Stimulated activated CD4-positive, alpha-beta T cell treated with anti-CD3 and anti-CD28 coated beads, Interleukin-2, amount 100 ng/mL, for 48 hours (primary cell): Measurements from ENCODE around the gene ACER2.

Experiments used
- DNase-seq, 2 donors: peaks; one replicate each; pipeline ENCODE4 v3.0.0-alpha.2; 2020

The ACER2 gene

GRCh38 chr9:19456996-19457692 lies 48.3 kb downstream of the ACER2 start:
- DNase-seq = peak; percentile 47 to 66

DNA sequence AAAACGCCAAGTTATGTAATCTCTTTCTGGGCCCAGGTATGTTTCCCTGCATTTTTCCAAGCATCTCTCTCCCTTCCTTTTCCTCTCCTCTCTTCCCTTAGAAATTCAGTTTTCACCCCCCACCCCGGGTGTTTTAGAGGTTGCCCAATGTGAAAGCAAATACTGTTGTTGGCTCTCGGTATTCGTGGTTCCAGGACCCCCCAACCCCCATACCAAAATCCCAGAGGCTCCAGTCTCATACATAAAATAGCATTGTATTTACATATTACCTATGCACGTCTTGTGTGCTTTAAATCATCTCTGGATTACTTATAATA lies 48.8 kb downstream of the ACER2 start:
- no peak for DNase-seq

DNA sequence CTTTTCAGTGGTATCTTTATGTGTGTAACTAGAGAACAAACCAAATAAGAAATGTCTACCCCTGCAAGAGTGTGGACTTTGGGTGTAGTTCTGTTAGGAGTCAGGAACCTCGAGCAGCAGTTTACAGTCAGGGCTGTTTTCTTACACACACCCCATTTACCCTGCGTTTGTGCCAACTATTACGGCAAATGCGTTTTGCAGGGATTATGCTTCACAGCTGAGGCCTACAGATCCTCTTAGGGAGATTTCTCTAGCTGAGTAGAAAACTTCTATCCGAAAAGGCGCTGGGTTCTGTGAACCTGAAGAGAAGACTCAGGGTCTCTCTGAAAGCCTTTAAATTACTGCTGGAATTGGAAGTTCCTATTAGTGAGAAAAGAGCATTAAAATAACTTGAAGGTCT lies 51.4 kb downstream of the ACER2 start:
- no peak for DNase-seq

DNA sequence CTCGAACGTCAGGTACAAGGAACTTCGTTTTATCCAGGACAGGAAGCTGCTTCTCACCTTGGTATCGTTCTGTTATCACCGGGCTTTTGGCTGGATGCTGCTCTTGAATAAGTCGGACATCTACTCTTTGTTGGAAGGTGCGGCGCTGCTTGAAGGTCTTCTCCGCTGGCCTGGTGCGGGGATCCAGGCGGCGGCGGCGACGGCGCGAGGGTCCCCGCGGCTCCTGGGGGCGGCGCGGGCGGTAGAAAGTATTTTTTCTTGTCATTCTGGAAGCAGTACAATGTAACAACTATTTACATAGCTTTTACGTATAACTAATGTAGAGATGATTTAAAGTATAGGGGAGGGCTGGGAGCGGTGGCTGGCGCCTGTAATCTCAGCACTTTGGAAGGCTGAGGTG lies 52.3 kb downstream of the ACER2 start:
- DNase-seq = no peak

DNA sequence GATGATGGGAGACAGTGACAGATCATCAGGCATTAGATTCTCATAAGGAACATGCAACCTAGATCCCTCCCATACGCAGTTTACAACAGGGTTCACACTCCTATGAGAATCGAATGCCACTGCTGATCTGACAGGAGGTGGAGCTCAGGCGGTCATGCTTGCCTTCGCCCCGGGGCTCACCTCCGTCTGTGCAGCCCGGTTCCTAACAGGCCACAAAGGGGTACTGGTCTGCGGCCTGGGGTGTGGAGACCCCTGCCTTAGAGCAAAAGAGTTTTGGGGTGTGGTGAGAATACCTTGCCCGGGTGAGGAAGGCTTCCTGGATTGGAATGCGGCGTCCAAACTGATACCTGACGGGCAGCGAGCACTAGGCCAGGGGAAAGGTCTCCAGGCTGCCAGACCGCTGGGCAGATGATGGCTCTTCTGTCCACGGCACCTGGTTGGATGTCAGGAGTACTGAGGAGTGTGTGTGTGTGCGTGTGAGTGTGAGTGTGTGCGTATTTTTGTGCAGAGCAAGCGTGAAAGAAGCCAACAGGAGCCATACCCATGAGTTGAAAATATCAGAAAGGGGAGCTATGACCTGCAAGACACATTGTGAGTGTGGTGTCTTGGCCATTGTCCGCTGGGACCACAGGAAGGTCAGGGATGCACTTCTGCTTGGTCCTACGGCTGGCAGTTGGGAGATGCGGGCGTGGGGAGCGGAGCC lies 55.4 kb downstream of the ACER2 start:
- no peak for DNase-seq

DNA sequence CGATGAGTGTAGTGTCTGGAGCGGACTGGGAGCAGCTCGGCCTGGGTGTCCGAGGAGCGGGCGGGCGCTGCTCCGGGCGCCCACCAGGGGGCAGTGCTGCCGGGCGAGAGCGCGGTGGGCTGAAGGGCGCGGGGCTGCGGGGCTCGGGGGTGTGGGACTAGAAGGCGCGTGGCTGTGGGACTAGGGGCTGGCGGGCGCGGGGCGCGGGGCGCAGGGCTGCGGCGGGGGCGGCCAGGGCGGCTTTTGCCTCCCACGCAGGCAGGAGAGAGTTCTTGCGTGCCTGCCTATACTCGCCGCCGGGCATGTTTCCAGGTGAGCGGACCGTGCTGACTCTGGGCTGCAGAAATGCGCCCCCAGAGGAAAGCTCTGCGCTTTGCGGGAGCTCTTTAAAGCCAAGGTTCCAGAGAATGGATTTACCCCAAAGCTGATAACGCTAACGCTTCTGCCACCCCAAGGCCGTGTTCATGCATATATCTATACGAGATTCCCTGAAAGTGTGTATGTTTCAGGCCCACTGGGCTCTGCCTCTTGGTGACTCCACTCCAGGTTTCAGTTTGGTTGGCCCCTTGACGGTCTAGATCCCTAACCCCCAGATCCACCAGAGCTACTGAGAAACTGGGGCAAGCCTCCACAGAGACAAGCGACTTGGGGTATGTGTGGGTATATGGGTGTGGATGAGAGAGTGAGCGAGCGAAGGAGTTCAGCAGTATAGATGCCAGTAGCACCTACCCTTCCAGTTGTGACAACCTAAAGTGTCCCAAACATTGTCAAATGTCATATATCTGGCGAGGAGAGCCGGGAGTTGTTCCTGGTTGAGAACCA lies 56.2 kb downstream of the ACER2 start:
- peak; percentile 55 to 71 for DNase-seq

GRCh38 chr9:19465586-19466279 lies 56.9 kb downstream of the ACER2 start:
- DNase-seq = no peak

GRCh38 chr9:19466280-19466639 lies 57.5 kb downstream of the ACER2 start:
- DNase-seq = no peak

DNA sequence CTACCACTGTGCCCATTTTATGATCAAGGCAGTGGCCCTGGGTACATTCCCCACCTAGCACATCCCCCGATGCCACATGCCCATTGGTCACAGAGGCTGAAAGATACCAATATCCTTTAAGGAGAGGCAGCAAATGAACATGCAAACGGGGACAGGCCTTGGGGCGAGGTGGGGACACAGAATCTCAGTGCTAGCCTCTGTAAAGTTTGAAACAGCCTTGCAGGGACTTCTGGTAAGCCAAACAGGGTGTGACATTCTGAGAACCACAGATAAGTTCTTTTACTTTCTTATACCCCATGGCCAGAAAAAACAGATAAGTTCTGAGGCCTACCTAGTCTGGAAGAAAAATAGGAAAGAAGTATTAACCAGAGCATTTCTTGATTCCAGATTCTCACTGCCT lies 60.5 kb downstream of the ACER2 start:
- DNase-seq = no peak

DNA sequence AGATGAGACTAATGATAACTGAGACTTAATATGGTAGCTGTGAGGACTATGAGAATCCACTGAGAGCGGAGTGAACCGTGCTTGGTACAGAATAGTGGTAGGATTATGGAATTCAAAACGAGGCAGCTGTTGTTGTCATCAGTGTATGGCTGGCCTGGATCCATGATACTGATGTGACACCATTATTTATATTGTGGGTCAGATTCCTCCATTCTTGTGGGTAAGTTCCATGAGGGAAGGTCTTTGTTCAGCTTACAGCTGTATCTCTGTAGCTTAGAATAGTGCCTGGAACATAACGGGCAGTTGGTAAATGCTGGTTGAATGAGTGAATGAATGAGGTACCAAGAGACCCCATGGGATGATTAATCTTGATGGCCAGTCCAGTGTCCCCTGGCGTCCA lies 61.8 kb downstream of the ACER2 start:
- DNase-seq = no peak

GRCh38 chr9:19470981-19471650 lies 62.3 kb downstream of the ACER2 start:
- DNase-seq = no peak

DNA sequence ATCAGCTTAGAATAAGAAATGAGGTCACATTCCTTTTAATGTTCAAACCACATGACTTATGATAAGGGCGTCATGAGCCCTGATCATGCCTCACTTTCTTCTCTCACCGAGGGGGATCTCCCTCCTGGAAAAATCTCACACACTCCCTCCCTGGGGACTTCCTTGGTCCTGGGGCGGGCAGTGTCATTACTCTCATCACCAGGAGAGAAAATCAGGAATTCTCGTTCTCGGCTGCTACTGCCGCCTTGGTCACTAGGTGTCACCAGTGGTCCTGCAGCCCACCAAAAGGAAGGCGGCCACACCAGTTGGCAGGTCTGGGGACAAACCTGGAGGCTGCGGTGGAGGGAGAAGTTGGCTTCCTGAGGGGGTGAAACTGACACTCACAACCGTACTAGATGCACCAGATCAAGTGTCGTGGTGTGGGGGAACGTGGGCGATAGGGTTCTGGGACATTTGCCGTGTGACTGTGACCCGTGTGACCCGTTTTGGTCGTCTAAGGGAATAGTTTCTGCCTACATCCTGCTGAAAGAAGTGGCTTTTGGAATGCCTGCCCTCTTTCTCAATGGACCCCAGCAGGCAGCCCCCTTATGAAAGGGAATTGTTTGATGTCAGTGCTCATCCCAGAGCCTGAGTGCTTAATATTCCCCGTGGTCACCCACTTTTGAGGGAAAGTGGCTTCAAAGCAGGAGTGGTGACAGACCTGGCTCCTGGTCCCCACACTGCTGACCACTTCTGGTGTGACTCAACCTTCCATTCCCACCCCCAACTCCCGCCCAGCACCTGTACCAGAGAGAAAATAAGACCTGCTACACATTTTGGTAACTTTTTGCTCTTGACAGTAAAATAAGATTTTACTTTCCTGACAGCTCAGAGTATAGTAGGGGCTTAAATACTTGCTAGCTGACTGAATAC lies 63.2 kb downstream of the ACER2 start:
- DNase-seq = peak; percentile 30 to 47

- no peak for DNase-seq
These were observed 64.8 kb downstream of the ACER2 start for GRCh38 chr9:19473605-19474004.

GRCh38 chr9:19479874-19480273 lies 71.1 kb downstream of the ACER2 start:
- DNase-seq = no peak

DNA sequence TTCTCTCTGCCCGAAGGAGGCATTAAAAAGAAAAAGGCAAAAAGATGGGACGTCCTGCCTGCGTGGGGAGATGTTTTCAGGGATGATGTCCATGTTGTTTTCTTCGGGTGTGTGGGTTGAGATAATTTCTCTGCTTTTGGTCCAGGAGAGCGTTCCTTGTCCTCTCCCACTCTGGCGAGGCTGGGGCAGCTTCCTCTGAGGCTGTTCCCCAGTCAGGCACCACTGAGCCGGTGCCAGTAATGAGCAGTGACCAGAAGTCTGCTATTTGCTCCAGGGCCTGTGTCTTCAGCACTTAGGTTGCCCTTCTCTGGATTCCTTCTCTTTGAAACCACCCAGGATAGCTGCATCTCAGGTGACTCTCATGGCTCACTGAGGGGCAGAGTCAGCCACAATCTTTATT lies 71.5 kb downstream of the ACER2 start:
- DNase-seq = no peak

DNA sequence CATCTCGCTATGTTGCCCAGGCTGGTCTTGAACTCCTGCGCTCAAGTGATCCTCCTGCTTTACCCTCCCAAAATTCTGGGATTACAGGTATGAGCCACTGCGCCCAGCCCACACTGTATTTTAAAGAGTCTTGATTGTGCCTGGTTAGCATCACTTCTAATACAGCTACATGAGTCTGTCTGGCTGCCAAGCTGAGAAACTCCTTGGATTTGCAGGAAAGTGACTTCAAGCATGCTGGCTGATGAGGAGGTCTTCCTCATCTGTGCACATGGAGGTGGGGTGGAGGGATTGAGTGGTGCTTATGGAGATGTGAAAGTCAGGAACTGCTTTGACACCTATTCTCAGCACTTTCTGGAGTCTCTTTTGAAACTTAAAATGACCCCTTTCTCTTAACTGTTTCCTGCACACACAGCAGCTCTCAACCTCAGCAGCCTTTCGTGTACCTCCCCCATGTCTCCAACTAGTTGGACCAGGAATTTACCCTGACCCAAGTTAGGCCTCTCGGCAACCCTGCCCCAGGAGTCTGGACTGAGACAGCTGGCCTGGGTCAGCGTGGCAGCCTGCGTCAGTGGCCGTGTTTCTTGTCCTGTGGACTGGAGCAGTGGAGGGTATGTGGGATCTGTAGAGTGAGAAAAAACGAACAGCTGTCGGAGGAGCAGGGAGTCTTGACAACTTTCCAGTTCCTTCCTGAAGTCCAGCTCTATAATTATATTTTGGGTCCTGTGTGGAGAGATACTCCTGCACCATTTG lies 72.5 kb downstream of the ACER2 start:
- DNase-seq = no peak

DNA sequence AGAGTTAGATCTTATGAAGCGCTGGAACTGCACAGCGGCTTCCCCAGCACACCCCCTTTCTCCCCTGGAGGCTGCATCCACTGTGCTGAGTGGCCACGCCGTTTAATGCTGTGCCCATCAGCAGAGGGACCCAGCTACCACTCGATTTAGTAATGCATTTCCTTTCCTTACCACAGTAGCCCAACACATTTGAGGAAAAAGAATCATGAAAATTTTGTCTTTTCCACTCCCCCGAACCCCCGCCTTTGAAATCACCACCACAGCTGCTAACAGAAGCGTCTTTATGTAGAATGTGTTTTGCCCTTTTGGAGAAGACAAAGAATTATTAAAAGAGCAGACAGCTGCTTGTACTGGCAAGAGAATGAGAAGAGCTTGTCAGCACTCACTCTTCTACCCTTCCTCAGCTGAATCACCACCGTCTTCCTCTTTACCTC lies 73.2 kb downstream of the ACER2 start:
- DNase-seq = no peak

DNA sequence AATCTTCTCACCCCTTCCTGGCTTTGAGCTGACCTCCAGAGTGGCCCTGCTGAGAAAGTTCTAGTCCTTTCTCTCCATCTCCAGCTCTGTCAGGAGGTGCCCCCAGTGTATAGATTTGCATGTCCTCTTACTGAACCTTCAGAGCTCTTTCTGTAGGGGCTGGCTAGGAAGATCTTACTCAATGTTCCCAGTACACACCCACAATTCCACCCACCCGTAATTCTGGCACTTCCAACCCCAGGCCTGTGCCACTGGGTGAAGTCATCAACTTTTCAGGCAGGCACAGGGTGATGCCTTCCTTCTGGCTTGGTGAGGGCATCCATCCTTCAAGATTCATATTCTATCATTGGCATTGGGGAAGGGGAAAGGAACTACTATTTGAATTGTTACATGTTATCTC lies 75.9 kb downstream of the ACER2 start:
- no peak for DNase-seq

DNA sequence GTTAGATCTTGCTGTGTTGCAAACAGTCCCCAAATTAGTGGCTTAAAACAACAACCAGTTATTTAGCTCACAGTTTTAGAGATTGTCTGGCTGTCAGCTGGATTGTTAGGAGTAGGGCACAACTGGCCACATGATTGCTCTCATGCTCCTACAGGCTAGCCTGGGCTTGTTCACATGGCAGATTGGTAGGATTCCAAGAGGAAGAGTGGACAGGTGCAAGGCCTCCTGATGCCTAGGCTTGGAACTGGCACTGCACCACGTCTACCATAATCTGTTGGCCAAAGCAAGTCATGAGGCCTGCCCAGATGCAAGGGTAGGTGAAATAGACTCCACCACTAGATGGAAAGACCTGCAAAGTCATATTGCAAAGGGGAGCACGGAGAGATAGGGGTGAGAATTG lies 76.4 kb downstream of the ACER2 start:
- DNase-seq = no peak

DNA sequence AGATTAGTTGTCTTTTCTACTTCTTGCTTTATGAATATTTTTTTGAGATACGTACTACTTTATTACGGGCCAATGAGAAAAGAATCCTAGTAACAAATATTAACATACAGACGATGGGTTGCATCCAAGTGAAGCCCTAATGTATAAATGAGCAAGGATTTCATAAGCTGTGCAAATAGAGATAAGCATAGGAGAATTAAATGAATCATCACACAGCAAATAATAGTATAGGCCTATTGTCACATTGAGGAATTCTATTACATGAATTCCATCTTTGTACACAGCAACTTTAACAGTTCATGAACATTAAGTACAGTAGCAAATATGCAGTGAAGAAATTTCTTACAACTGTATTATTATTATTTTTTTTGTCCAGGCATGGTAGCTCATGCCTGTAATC lies 78.0 kb downstream of the ACER2 start:
- no peak for DNase-seq

- DNase-seq = no peak
These were observed 79.9 kb downstream of the ACER2 start for GRCh38 chr9:19488721-19489120.
